AG10803 (cell line): ENCODE measurements around the gene SMURF2.
"Not testable (repeated sequence)": the region's sequence is repeated elsewhere in the genome, so short reads cannot be mapped to it uniquely, and the experiment has no call there.

Experiments used
- DNase-seq: peaks from one replicate; pipeline ENCODE4 v3.0.0; 2010; ENCODE audit warnings: low read depth
- H3K4me3 ChIP-seq: 2 replicates; pipeline ENCODE4 v1.5.1; 2011; ENCODE audit warnings: mild to moderate bottlenecking, low read length, control low read depth
- CTCF ChIP-seq: conservative IDR thresholded peaks from 2 replicates; pipeline ENCODE4 v1.5.1; 2011; ENCODE audit warnings: mild to moderate bottlenecking, low read length, control low read depth, inconsistent platforms

SMURF2 gene

GRCh38 chr17:64685705-64686104 is 23.6 kb upstream of the SMURF2 start:
- TF ChIP-seq CTCF: no peak
- H3K4me3 ChIP-seq: no peak overlapping the region
- no peak for DNase-seq

- DNase-seq: no peak
- no peak overlapping the region for H3K4me3 ChIP-seq
- TF ChIP-seq CTCF: no peak
These were observed 21.7 kb upstream of the SMURF2 start for GRCh38 chr17:64683796-64684195.

GRCh38 chr17:64682261-64683181 is 20.4 kb upstream of the SMURF2 start:
- 0 out of 2 replicates have a peak, but pooled peaks have one; percentile 1 for TF ChIP-seq CTCF
- H3K4me3 ChIP-seq: no peak overlapping the region
- DNase-seq: peak; percentile 59

GRCh38 chr17:64679710-64680216 is 17.7 kb upstream of the SMURF2 start:
- TF ChIP-seq CTCF: no peak
- DNase-seq: peak; percentile 98
- peak overlapping the region; percentile 6; the same call in 1 of the 2 replicates for H3K4me3 ChIP-seq

- no peak for TF ChIP-seq CTCF
- DNase-seq: no peak
- H3K4me3 ChIP-seq: no peak overlapping the region
These were observed 14.7 kb upstream of the SMURF2 start for GRCh38 chr17:64676763-64677162.

- not testable (repeated sequence) for H3K4me3 ChIP-seq, DNase-seq
These were observed 8.9 kb upstream of the SMURF2 start for GRCh38 chr17:64670843-64671590.

GRCh38 chr17:64667807-64668721 is 6.0 kb upstream of the SMURF2 start:
- not testable (repeated sequence) for H3K4me3 ChIP-seq, DNase-seq

GRCh38 chr17:64664299-64664981 is 2.3 kb upstream of the SMURF2 start:
- not testable (repeated sequence) for H3K4me3 ChIP-seq, DNase-seq

- DNase-seq, H3K4me3 ChIP-seq: not testable (repeated sequence)
These were observed 1.7 kb upstream of the SMURF2 start for GRCh38 chr17:64663836-64664235.
